LNCAP (cell line): ENCODE results near the gene CELF5.

Source experiments
- CTCF ChIP-seq: fragments of 450-650 bp; IDR thresholded peaks from 2 replicates; pipeline ENCODE4 v1.5.1; 2017; ENCODE audit warnings: mild to moderate bottlenecking

The CELF5 gene

DNA sequence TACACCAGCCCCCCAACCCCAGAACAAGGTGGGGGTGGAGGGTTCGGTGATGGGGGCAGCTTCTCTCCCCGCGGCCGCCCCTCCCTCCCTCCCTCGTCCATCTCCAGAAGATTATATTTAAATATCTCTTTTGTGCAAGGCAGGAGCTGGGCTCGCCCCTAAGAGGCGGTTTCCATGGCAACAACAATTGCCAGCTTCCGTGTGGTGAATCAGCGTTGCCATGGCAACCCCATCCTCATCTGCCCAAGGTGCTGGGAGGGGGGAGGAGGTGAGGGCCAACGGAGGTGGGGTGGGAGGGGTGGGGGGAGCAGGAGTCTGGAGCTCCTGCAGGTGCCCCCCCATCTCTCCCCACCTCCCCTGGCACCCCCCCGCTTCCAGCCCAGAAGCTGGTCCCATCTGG lies 46.4 kb downstream of the CELF5 start:
- TF ChIP-seq CTCF, result no peak

GRCh38 chr19:3272401-3272931 lies 48.0 kb downstream of the CELF5 start:
- no peak for TF ChIP-seq CTCF

DNA sequence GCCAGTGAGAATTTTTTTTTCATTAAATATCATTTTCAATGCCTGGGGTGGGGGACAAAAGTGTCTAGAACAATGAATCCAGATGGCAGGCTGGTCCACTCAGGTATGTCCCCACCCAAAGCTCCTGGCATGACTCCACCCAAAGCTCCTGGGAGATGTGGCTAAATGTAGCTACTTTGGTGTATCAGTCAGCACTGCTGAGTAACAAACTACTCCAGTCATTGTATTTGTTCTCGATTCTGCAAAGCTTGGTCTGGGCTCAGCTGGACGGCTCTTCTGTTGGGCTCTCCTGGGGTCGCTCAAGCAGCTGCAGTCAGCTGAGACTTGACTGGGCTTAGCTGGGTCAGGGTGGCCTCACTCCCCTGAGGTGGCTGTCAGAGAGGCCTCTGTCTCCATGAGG lies 48.5 kb downstream of the CELF5 start:
- no peak for TF ChIP-seq CTCF

GRCh38 chr19:3274245-3274941 lies 49.9 kb downstream of the CELF5 start:
- TF ChIP-seq CTCF, result no peak

GRCh38 chr19:3274942-3275582 lies 50.6 kb downstream of the CELF5 start:
- peak; percentile 64 for TF ChIP-seq CTCF

DNA sequence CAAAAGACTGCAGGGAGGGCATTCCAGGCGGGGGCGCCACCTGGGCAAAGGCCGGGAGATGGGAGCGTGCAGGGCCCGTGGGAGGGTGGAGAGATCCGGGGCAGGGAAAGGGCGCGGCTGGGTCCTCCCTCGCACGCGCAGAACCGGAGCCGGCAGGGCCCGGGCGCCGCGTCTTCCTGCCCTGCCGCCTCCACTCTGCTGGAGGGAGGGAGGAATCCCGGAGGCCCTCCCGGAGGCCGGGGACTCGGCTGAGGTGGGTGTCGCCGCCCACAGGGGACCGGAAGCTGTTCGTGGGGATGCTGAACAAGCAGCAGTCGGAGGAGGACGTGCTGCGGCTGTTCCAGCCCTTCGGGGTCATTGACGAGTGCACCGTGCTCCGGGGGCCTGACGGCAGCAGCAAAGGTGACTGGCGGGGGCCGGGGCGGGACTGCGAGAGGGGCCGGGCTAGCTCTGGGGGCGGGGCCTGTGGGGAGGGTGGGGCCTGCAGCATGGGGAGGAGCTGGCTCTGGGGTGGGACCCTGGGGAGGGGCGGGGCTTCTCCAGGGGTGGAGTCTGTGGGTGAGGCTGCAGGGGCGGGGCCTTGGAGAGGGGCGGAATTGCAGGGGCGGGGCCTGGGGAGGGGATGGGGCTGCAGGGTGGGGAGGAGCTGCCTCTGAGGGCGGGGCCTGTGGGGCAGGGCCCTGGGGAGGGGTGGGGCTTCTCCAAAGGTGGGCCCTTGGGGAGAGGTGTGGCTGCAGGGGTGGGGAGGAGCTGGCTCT lies 51.3 kb downstream of the CELF5 start:
- TF ChIP-seq CTCF, result peak; percentile 23; the same call in 1 of the 2 replicates

GRCh38 chr19:3276341-3276799 lies 51.9 kb downstream of the CELF5 start:
- no peak for TF ChIP-seq CTCF
